ENCODE results near the gene VAV1. TPM values are rescaled to one million over a fixed set of nuclear protein-coding genes. Genes with fewer than 3 reads are reported as not detected.
A peak's percentile ranks its signal among the peaks of the same experiment; 100 is the strongest.
"Not testable (repeated sequence)": the region's sequence is repeated elsewhere in the genome, so short reads cannot be mapped to it uniquely, and the experiment has no call there.

Gene VAV1
- total RNA-seq, 1 donor from 2014 or later, result 36.2 TPM

DNA sequence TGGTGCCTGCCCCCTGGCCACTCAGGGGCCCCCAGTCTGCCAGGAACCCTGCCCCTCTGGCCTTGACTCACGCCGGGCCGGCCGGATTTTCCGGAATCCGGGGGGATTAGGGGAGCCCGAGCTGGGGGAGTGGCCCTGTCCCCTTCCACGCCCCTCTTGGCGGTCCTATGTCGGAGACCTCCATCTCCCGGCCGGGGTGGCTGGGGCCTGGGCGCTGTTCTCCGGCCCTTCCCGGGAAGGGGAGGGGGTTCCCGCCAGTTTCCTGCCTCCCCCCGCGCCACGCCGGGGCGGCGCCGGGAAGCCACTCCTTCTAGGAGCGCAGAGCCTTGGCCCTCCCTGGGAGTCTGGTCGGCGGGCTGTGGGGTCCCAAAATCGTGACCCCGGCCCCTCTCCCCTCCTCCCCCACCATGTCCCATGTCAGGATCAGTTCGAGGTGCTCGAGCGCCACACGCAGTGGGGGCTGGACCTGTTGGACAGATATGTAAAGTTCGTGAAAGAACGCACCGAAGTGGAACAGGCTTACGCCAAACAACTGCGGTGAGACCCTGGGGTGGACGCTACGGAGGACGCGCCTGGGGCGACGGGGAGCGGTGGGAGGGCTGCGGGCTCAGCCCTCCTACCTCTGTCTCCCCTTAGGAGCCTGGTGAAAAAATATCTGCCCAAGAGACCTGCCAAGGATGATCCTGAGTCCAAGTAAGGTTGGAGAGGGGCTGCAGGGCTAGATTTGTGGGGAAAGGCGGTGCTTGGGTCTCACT, 31.7 kb upstream of the VAV1 start:
- peak overlapping the region; percentile 81 for H3K27ac ChIP-seq
- H3K36me3 ChIP-seq, result peaks cover 27% of the 10 kb centered on the region
- H3K9me3 ChIP-seq, result no peaks in the 10 kb centered on the region
- TF ChIP-seq, protein P1, sequence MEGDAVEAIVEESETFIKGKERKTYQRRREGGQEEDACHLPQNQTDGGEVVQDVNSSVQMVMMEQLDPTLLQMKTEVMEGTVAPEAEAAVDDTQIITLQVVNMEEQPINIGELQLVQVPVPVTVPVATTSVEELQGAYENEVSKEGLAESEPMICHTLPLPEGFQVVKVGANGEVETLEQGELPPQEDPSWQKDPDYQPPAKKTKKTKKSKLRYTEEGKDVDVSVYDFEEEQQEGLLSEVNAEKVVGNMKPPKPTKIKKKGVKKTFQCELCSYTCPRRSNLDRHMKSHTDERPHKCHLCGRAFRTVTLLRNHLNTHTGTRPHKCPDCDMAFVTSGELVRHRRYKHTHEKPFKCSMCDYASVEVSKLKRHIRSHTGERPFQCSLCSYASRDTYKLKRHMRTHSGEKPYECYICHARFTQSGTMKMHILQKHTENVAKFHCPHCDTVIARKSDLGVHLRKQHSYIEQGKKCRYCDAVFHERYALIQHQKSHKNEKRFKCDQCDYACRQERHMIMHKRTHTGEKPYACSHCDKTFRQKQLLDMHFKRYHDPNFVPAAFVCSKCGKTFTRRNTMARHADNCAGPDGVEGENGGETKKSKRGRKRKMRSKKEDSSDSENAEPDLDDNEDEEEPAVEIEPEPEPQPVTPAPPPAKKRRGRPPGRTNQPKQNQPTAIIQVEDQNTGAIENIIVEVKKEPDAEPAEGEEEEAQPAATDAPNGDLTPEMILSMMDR (IDR thresholded peaks at IDR 0.05), result no peak
- DNase-seq (peak; percentile 63), ATAC-seq (peak in 1 of 2 donors; percentile 2)
- intact Hi-C loops (cut with DNase I), result no loop called here
- H3K4me1 ChIP-seq, result peaks cover 76% of the 10 kb centered on the region
- H3K4me3 ChIP-seq, result peak overlapping the region; percentile 93
- no peaks in the 10 kb centered on the region for H3K27me3 ChIP-seq (ENCODE audit: low read depth)

DNA sequence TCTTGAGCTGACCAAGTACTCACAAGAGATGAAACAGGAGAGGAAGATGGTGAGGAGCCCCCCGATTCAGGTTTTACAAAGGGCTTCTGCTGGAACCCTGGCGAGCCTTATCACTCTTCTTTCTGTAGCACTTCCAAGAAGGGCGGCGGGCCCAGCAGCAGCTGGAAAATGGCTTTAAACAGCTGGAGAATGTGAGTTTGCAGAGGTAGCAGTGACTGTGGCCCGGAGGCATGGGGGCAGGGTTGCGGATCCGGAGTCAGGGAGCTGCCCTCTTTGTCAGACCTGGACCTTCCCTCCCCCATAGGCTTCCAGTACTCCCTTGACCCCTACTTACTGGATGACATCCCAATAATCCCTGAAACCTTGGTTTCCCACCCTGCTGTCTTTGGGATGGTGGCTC, 29.4 kb upstream of the VAV1 start:
- Histone ChIP-seq H3K4me1 (peaks cover 64% of the 10 kb centered on the region), H3K27ac (no peak overlapping the region), H3K9me3 (no peaks in the 10 kb centered on the region), H3K4me3 (no peak overlapping the region), H3K36me3 (peaks cover 50% of the 10 kb centered on the region), H3K27me3 (ENCODE audit: low read depth) (no peaks in the 10 kb centered on the region)
- peak; percentile 46 for DNase-seq
- no peak for ATAC-seq
- TF ChIP-seq, protein P1 (IDR thresholded peaks at IDR 0.05), result no peak
- intact Hi-C loops (cut with DNase I), result no loop called here

GRCh38 chr19:6743714-6744380, 28.7 kb upstream of the VAV1 start:
- Histone ChIP-seq H3K4me1 (peaks cover 62% of the 10 kb centered on the region), H3K9me3 (no peaks in the 10 kb centered on the region), H3K4me3 (peak overlapping the region; percentile 31), H3K27ac (peak overlapping the region; percentile 82), H3K36me3 (peaks cover 58% of the 10 kb centered on the region), H3K27me3 (ENCODE audit: low read depth) (no peaks in the 10 kb centered on the region)
- DNase-seq (peak; percentile 11), ATAC-seq (no peak)
- intact Hi-C loops (cut with DNase I), result no loop called here
- TF ChIP-seq, protein P1 (IDR thresholded peaks at IDR 0.05), result no peak

- Histone ChIP-seq H3K27ac (peak overlapping the region; percentile 82), H3K4me3 (peak overlapping the region; percentile 31), H3K4me1 (peaks cover 58% of the 10 kb centered on the region), H3K27me3 (ENCODE audit: low read depth) (no peaks in the 10 kb centered on the region), H3K9me3 (no peaks in the 10 kb centered on the region), H3K36me3 (peaks cover 66% of the 10 kb centered on the region)
- peak; percentile 81 for DNase-seq
- ATAC-seq, result peak; percentile 83 to 84
- intact Hi-C loops (cut with DNase I), result no loop called here
- TF ChIP-seq, protein P1 (IDR thresholded peaks at IDR 0.05), result no peak
These were observed 27.9 kb upstream of the VAV1 start for GRCh38 chr19:6744381-6745301.

GRCh38 chr19:6745965-6746364, 26.5 kb upstream of the VAV1 start:
- peaks cover 51% of the 10 kb centered on the region for H3K4me1 ChIP-seq
- no peaks in the 10 kb centered on the region for H3K9me3 ChIP-seq
- H3K4me3 ChIP-seq, result no peak overlapping the region
- no peaks in the 10 kb centered on the region for H3K27me3 ChIP-seq (ENCODE audit: low read depth)
- DNase-seq (no peak), ATAC-seq (no peak)
- TF ChIP-seq, protein P1 (IDR thresholded peaks at IDR 0.05), result no peak
- H3K36me3 ChIP-seq, result peaks cover 79% of the 10 kb centered on the region
- intact Hi-C loops (cut with DNase I), result no loop called here
- H3K27ac ChIP-seq, result no peak overlapping the region

GRCh38 chr19:6748543-6748942, 24.0 kb upstream of the VAV1 start:
- H3K4me3 ChIP-seq; H3K27me3 ChIP-seq (ENCODE audit: low read depth); intact Hi-C loops (cut with DNase I); ATAC-seq; H3K9me3 ChIP-seq; H3K27ac ChIP-seq: not testable (repeated sequence)
- DNase-seq, result peak; percentile 64
- peaks cover 39% of the 10 kb centered on the region for H3K4me1 ChIP-seq
- peaks cover 89% of the 10 kb centered on the region for H3K36me3 ChIP-seq

Data from lower lobe of right lung (tissue), 2 donors.